Measurements from ENCODE around the gene KCTD7. TPM values are rescaled to one million over a fixed set of nuclear protein-coding genes. Genes with fewer than 3 reads are reported as not detected.
"Not testable (repeated sequence)": the region's sequence is repeated elsewhere in the genome, so short reads cannot be mapped to it uniquely, and the experiment has no call there.

Gene KCTD7
- polyA plus RNA-seq, 1 donor from 2014 or later, result 79.4 TPM

GRCh38 chr7:66617295-66617694 lies 11.4 kb upstream of the KCTD7 start:
- Histone ChIP-seq H3K27ac (ENCODE audit: low read length) (no peak overlapping the region), H3K9ac (ENCODE audit: low read length) (no peak overlapping the region), H3K9me3 (ENCODE audit: low read length) (no peaks in the 10 kb centered on the region), H3K4me3 (ENCODE audit: low read length) (no peak overlapping the region), H3K27me3 (ENCODE audit: insufficient read depth, low read depth, low read length) (no peaks in the 10 kb centered on the region), H3K4me2 (ENCODE audit: low read length) (no peak overlapping the region), H3K79me2 (replicated peaks; ENCODE audit: insufficient read depth, low read length) (no peaks in the 10 kb centered on the region), H3F3A (ENCODE audit: insufficient read depth, low read length, poor library complexity, severe bottlenecking) (no peaks in the 10 kb centered on the region), H3K36me3 (ENCODE audit: insufficient read depth, low read length) (no peaks in the 10 kb centered on the region), H3K9me2 (ENCODE audit: insufficient read depth, low read length) (no peaks in the 10 kb centered on the region), H4K20me1 (ENCODE audit: insufficient read depth) (no peaks in the 10 kb centered on the region), H2AFZ (ENCODE audit: low read depth, low read length) (no peak overlapping the region)
- TF ChIP-seq MXI1 (conservative IDR thresholded peaks at IDR 0.05; ENCODE audit: poor library complexity, severe bottlenecking), result no peak
- no peak for TF ChIP-seq RAD21 (conservative IDR thresholded peaks at IDR 0.05)
- TF ChIP-seq TAF1 (IDR thresholded peaks at IDR 0.05; ENCODE audit: low read depth), result no peak

- H3K9me3 ChIP-seq (ENCODE audit: low read length); H2AFZ ChIP-seq (ENCODE audit: low read depth, low read length); H3K27ac ChIP-seq (ENCODE audit: low read length); H3K27me3 ChIP-seq (ENCODE audit: insufficient read depth, low read depth, low read length); H4K20me1 ChIP-seq (ENCODE audit: insufficient read depth); H3K9ac ChIP-seq (ENCODE audit: low read length); H3K4me2 ChIP-seq (ENCODE audit: low read length); H3K9me2 ChIP-seq (ENCODE audit: insufficient read depth, low read length); H3K79me2 ChIP-seq (replicated peaks; ENCODE audit: insufficient read depth, low read length); H3K4me3 ChIP-seq (ENCODE audit: low read length); H3K36me3 ChIP-seq (ENCODE audit: insufficient read depth, low read length); H3F3A ChIP-seq (ENCODE audit: insufficient read depth, low read length, poor library complexity, severe bottlenecking): not testable (repeated sequence)
These were observed 9.2 kb upstream of the KCTD7 start for GRCh38 chr7:66619341-66619948.

GRCh38 chr7:66626331-66626934 lies 2.2 kb upstream of the KCTD7 start:
- Histone ChIP-seq H3K27ac (ENCODE audit: low read length) (no peak overlapping the region), H3K4me3 (ENCODE audit: low read length) (no peak overlapping the region), H3K36me3 (ENCODE audit: insufficient read depth, low read length) (no peaks in the 10 kb centered on the region), H3K4me2 (ENCODE audit: low read length) (no peak overlapping the region), H4K20me1 (ENCODE audit: insufficient read depth) (no peaks in the 10 kb centered on the region), H3K9me2 (ENCODE audit: insufficient read depth, low read length) (no peaks in the 10 kb centered on the region), H3K27me3 (ENCODE audit: insufficient read depth, low read depth, low read length) (no peaks in the 10 kb centered on the region), H3K79me2 (replicated peaks; ENCODE audit: insufficient read depth, low read length) (peaks cover 18% of the 10 kb centered on the region), H2AFZ (ENCODE audit: low read depth, low read length) (no peak overlapping the region), H3K9me3 (ENCODE audit: low read length) (no peaks in the 10 kb centered on the region), H3F3A (ENCODE audit: insufficient read depth, low read length, poor library complexity, severe bottlenecking) (no peaks in the 10 kb centered on the region), H3K9ac (ENCODE audit: low read length) (no peak overlapping the region)
- TF ChIP-seq SMC3 (conservative IDR thresholded peaks at IDR 0.05; ENCODE audit: poor library complexity) (no peak), TAF1 (IDR thresholded peaks at IDR 0.05; ENCODE audit: low read depth) (no peak), REST (IDR thresholded peaks at IDR 0.05; ENCODE audit: borderline replicate concordance) (no peak), MXI1 (conservative IDR thresholded peaks at IDR 0.05; ENCODE audit: poor library complexity, severe bottlenecking) (no peak)
